Activated CD4-positive, CD25-positive, alpha-beta regulatory T cell treated with anti-CD3 and anti-CD28 coated beads, Interleukin-2, amount 50 U/mL, for 16 hours (primary cell): ENCODE results near the gene TTC29.

Experiments
- DNase-seq: peaks from one replicate; pipeline ENCODE4 v3.0.0-alpha.2; 2020; ENCODE audit warnings: low read depth, low spot score

TTC29 gene

GRCh38 chr4:146945556-146946374 lies at the start of gene TTC29:
TTC29 (minus strand) TSS chr4:146945864; CDS start chr4:146939895, 5,969 bp downstream.
- DNase-seq: peak; percentile 38

GRCh38 chr4:146981651-146982050 lies 36.0 kb upstream of the TTC29 start:
- no peak for DNase-seq

GRCh38 chr4:146978641-146979040 lies 33.0 kb upstream of the TTC29 start:
- no peak for DNase-seq

GRCh38 chr4:146976145-146976544 lies 30.5 kb upstream of the TTC29 start:
- no peak for DNase-seq

GRCh38 chr4:146975527-146975926 lies 29.9 kb upstream of the TTC29 start:
- no peak for DNase-seq

GRCh38 chr4:146975036-146975435 lies 29.4 kb upstream of the TTC29 start:
- DNase-seq: no peak

- no peak for DNase-seq
These were observed 26.4 kb upstream of the TTC29 start for GRCh38 chr4:146972036-146972435.

GRCh38 chr4:146969126-146969525 lies 23.5 kb upstream of the TTC29 start:
- DNase-seq: no peak

GRCh38 chr4:146960634-146961033 lies 15.0 kb upstream of the TTC29 start:
- no peak for DNase-seq

- no peak for DNase-seq
These were observed 14.0 kb upstream of the TTC29 start for GRCh38 chr4:146959692-146960091.

GRCh38 chr4:146957237-146957636 lies 11.6 kb upstream of the TTC29 start:
- DNase-seq: no peak

GRCh38 chr4:146952896-146953295 lies 7.2 kb upstream of the TTC29 start:
- DNase-seq: no peak

- no peak for DNase-seq
These were observed 3.9 kb upstream of the TTC29 start for GRCh38 chr4:146949559-146949958.

- DNase-seq: no peak
These were observed 1.8 kb downstream of the TTC29 start for GRCh38 chr4:146943691-146944375.

- no peak for DNase-seq
These were observed 13.5 kb downstream of the TTC29 start for GRCh38 chr4:146932116-146932515.

- DNase-seq: no peak
These were observed 15.0 kb downstream of the TTC29 start for GRCh38 chr4:146930673-146931072.

GRCh38 chr4:146927695-146928094 lies 18.0 kb downstream of the TTC29 start:
- DNase-seq: no peak

GRCh38 chr4:146916479-146917076 lies 29.1 kb downstream of the TTC29 start:
- no peak for DNase-seq

- DNase-seq: no peak
These were observed 30.5 kb downstream of the TTC29 start for GRCh38 chr4:146915132-146915531.

GRCh38 chr4:146900295-146900694 lies 45.4 kb downstream of the TTC29 start:
- DNase-seq: no peak

GRCh38 chr4:146890301-146890700 lies 55.4 kb downstream of the TTC29 start:
- no peak for DNase-seq

GRCh38 chr4:146883070-146883469 lies 62.6 kb downstream of the TTC29 start:
- no peak for DNase-seq

GRCh38 chr4:146857298-146857697 lies 88.4 kb downstream of the TTC29 start:
- no peak for DNase-seq
